Measurements from ENCODE around the gene HSF5.

The HSF5 gene

DNA sequence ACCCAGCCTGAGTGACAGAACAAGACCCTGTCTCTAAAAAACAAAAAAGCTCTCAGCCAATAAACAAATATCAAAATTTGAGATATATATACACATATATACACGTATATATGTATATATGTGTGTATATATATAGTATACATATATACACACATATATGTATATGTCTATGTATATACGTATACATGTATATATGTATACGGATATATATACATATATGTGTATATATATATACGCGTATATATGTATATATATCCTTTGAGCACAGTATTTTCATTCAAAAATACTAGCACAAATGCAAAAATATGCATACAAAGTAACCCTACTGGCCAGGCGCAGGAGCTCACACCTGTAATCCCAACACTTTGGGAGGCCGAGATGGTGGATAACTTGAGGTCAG is 13.2 kb upstream of the HSF5 start:
- Histone ChIP-seq H3K27me3 (ENCODE audit: insufficient read depth, poor library complexity, severe bottlenecking) (no peaks in the 10 kb centered on the region), H3K27ac (replicated peaks) (no peak overlapping the region), H3K4me3 (replicated peaks; ENCODE audit: insufficient read depth, low read length) (no peak overlapping the region)
- TF ChIP-seq GABPA (IDR thresholded peaks at IDR 0.05; ENCODE audit: low read depth) (no peak), SPI1 (IDR thresholded peaks at IDR 0.05; ENCODE audit: borderline replicate concordance, low read depth) (no peak), POLR2AphosphoS5 (IDR thresholded peaks at IDR 0.05; ENCODE audit: low read depth) (no peak)
- TF ChIP-seq, protein P1, sequence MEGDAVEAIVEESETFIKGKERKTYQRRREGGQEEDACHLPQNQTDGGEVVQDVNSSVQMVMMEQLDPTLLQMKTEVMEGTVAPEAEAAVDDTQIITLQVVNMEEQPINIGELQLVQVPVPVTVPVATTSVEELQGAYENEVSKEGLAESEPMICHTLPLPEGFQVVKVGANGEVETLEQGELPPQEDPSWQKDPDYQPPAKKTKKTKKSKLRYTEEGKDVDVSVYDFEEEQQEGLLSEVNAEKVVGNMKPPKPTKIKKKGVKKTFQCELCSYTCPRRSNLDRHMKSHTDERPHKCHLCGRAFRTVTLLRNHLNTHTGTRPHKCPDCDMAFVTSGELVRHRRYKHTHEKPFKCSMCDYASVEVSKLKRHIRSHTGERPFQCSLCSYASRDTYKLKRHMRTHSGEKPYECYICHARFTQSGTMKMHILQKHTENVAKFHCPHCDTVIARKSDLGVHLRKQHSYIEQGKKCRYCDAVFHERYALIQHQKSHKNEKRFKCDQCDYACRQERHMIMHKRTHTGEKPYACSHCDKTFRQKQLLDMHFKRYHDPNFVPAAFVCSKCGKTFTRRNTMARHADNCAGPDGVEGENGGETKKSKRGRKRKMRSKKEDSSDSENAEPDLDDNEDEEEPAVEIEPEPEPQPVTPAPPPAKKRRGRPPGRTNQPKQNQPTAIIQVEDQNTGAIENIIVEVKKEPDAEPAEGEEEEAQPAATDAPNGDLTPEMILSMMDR (IDR thresholded peaks at IDR 0.05; ENCODE audit: insufficient read depth, low read length), result no peak
- TF ChIP-seq, protein P2, sequence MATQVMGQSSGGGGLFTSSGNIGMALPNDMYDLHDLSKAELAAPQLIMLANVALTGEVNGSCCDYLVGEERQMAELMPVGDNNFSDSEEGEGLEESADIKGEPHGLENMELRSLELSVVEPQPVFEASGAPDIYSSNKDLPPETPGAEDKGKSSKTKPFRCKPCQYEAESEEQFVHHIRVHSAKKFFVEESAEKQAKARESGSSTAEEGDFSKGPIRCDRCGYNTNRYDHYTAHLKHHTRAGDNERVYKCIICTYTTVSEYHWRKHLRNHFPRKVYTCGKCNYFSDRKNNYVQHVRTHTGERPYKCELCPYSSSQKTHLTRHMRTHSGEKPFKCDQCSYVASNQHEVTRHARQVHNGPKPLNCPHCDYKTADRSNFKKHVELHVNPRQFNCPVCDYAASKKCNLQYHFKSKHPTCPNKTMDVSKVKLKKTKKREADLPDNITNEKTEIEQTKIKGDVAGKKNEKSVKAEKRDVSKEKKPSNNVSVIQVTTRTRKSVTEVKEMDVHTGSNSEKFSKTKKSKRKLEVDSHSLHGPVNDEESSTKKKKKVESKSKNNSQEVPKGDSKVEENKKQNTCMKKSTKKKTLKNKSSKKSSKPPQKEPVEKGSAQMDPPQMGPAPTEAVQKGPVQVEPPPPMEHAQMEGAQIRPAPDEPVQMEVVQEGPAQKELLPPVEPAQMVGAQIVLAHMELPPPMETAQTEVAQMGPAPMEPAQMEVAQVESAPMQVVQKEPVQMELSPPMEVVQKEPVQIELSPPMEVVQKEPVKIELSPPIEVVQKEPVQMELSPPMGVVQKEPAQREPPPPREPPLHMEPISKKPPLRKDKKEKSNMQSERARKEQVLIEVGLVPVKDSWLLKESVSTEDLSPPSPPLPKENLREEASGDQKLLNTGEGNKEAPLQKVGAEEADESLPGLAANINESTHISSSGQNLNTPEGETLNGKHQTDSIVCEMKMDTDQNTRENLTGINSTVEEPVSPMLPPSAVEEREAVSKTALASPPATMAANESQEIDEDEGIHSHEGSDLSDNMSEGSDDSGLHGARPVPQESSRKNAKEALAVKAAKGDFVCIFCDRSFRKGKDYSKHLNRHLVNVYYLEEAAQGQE (IDR thresholded peaks at IDR 0.05; ENCODE audit: insufficient replicate concordance, low read depth), result no peak
- DNase-seq (ENCODE audit: low read depth in 1 of 2, low spot score in 1 of 2), result no peak

GRCh38 chr17:58498177-58498828 is 10.1 kb upstream of the HSF5 start:
- TF ChIP-seq, protein P1 (IDR thresholded peaks at IDR 0.05; ENCODE audit: insufficient read depth, low read length), result no peak
- no peak for TF ChIP-seq POLR2AphosphoS5 (IDR thresholded peaks at IDR 0.05; ENCODE audit: low read depth)
- no peak for TF ChIP-seq SPI1 (IDR thresholded peaks at IDR 0.05; ENCODE audit: borderline replicate concordance, low read depth)
- TF ChIP-seq, protein P2 (IDR thresholded peaks at IDR 0.05; ENCODE audit: insufficient replicate concordance, low read depth), result no peak
- no peak for TF ChIP-seq GABPA (IDR thresholded peaks at IDR 0.05; ENCODE audit: low read depth)
- H3K27me3 ChIP-seq (ENCODE audit: insufficient read depth, poor library complexity, severe bottlenecking), result no peaks in the 10 kb centered on the region
- no peak for DNase-seq (ENCODE audit: low read depth in 1 of 2, low spot score in 1 of 2)

GRCh38 chr17:58493506-58493905 is 5.3 kb upstream of the HSF5 start:
- Histone ChIP-seq H3K27me3 (ENCODE audit: insufficient read depth, poor library complexity, severe bottlenecking) (no peaks in the 10 kb centered on the region), H3K27ac (replicated peaks) (no peak overlapping the region), H3K4me3 (replicated peaks; ENCODE audit: insufficient read depth, low read length) (no peak overlapping the region)
- DNase-seq (ENCODE audit: low read depth in 1 of 2, low spot score in 1 of 2), result peak; percentile 58 to 71
- TF ChIP-seq, protein P1 (IDR thresholded peaks at IDR 0.05; ENCODE audit: insufficient read depth, low read length), result no peak
- TF ChIP-seq SPI1 (IDR thresholded peaks at IDR 0.05; ENCODE audit: borderline replicate concordance, low read depth) (no peak), POLR2AphosphoS5 (IDR thresholded peaks at IDR 0.05; ENCODE audit: low read depth) (no peak), GABPA (IDR thresholded peaks at IDR 0.05; ENCODE audit: low read depth) (no peak)
- TF ChIP-seq, protein P2 (IDR thresholded peaks at IDR 0.05; ENCODE audit: insufficient replicate concordance, low read depth), result no peak

More at GRCh38 chr17:58498177-58498828, 10.1 kb upstream of the HSF5 start:
- Histone ChIP-seq H3K4me3 (replicated peaks; ENCODE audit: insufficient read depth, low read length) (no peak overlapping the region), H3K27ac (replicated peaks) (no peak overlapping the region)

All from HL-60 (cell line).